Activated CD4-positive, CD25-positive, alpha-beta regulatory T cell treated with anti-CD3 and anti-CD28 coated beads, Interleukin-2, amount 50 U/mL, for 16 hours (primary cell): ENCODE data around the gene RNF214.
A peak's percentile ranks its signal among the peaks of the same experiment; 100 is the strongest.
"Not testable (repeated sequence)": the region's sequence is repeated elsewhere in the genome, so short reads cannot be mapped to it uniquely, and the experiment has no call there.

Source experiments
- DNase-seq: peaks from one replicate; pipeline ENCODE4 v3.0.0-alpha.2; 2020; ENCODE audit warnings: low read depth, low spot score

Gene RNF214

GRCh38 chr11:117232092-117232878 lies at the start of gene RNF214:
RNF214 (plus strand) TSS chr11:117232671; CDS start chr11:117234273, 1,602 bp downstream.
- DNase-seq: peak; percentile 48

GRCh38 chr11:117183178-117183577 lies 49.3 kb upstream of the RNF214 start:
- DNase-seq: not testable (repeated sequence)

- no peak for DNase-seq
These were observed 48.6 kb upstream of the RNF214 start for GRCh38 chr11:117183724-117184349.

- DNase-seq: no peak
These were observed 46.6 kb upstream of the RNF214 start for GRCh38 chr11:117185736-117186430.

- no peak for DNase-seq
These were observed 46.1 kb upstream of the RNF214 start for GRCh38 chr11:117186431-117186761.

GRCh38 chr11:117187007-117187406 lies 45.5 kb upstream of the RNF214 start:
- no peak for DNase-seq

- no peak for DNase-seq
These were observed 45.1 kb upstream of the RNF214 start for GRCh38 chr11:117187428-117187798.

- no peak for DNase-seq
These were observed 44.5 kb upstream of the RNF214 start for GRCh38 chr11:117187799-117188481.

- no peak for DNase-seq
These were observed 43.8 kb upstream of the RNF214 start for GRCh38 chr11:117188620-117189081.

- DNase-seq: no peak
These were observed 43.1 kb upstream of the RNF214 start for GRCh38 chr11:117189191-117189940.

GRCh38 chr11:117189941-117190544 lies 42.4 kb upstream of the RNF214 start:
- no peak for DNase-seq

- DNase-seq: no peak
These were observed 40.6 kb upstream of the RNF214 start for GRCh38 chr11:117191680-117192400.

- DNase-seq: no peak
These were observed 40.0 kb upstream of the RNF214 start for GRCh38 chr11:117192401-117192875.

- no peak for DNase-seq
These were observed 39.1 kb upstream of the RNF214 start for GRCh38 chr11:117193130-117194020.

GRCh38 chr11:117194267-117194666 lies 38.2 kb upstream of the RNF214 start:
- DNase-seq: no peak

GRCh38 chr11:117195258-117195657 lies 37.2 kb upstream of the RNF214 start:
- DNase-seq: no peak

- DNase-seq: no peak
These were observed 36.7 kb upstream of the RNF214 start for GRCh38 chr11:117195761-117196160.

- DNase-seq: no peak
These were observed 35.5 kb upstream of the RNF214 start for GRCh38 chr11:117197006-117197405.
